ENCODE measurements around the gene TMPRSS5.
"Not testable (repeated sequence)": the region's sequence is repeated elsewhere in the genome, so short reads cannot be mapped to it uniquely, and the experiment has no call there.

The TMPRSS5 gene

DNA sequence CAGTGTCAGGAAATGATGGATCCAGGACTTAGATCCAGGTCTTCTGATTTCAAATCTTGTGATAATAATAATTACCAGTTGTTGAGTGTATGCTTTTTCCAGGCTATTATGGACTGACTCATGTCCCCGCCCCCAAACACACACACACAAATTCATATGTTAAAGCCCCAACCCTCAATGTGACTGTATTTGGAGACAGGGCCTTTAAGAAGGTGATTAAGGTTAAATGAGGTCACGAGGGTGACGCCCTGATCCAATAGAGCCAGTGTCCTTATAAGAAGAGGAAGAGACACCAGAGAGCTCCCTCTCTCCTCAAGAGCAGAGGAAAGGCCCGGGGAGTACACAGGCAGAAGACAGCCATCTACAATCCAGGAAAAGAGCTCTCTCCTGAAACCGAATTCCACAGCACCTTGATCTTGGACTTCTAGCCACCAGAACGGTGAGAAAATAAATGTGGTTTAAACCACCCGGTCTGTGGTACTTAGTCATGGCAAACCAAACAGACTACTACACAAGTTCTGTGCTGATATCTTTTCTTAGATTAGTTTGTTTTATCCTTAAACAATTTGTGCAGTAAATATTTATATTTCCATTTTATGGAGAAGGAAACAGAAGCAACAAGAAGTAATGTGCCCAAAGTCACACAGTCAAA is 8.2 kb downstream of the TMPRSS5 start:
- DNase-seq (ENCODE audit: low read depth, low spot score), result no peak

- DNase-seq (ENCODE audit: low read depth, low spot score), result no peak
These were observed 9.0 kb downstream of the TMPRSS5 start for GRCh38 chr11:113697111-113697510.

DNA sequence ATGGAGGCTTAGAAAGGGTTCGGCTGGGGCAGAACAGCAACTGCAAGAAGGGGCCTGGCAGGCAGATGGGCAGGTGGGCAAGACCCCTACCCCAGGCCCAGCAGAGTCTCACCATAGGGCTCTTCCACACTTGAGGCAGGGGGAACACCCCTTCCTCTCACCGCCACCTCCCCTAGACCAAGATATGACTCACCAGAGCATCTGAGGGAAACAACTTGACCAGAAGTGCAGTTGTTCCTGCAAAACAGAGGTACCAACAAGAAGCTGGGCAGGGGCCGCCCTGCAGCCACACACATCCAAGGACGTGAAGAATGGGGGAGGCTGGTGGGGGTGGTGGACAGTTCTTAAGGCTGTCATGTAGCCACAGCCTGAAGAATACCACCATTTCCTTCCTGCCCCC is 10.9 kb downstream of the TMPRSS5 start:
- no peak for DNase-seq (ENCODE audit: low read depth, low spot score)

DNA sequence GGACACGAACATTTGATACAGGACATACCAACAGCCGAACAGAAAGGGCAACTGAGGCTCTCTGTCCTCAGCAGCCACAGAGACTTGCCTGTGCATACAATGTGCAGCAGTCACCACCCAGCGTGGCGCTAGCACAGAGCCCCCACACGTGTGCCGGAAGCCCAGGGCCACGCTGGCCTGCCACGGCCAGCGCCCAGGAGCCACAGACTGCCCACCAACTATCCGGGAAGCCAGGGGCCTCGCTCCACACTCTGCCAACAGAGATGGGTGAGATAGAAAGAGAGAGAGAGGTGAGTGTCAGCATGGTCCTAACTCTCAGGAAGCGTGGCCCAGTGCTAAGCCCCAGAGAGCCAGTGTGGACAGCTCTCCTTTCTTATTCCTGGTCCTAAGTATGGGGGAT is 11.7 kb downstream of the TMPRSS5 start:
- no peak for DNase-seq (ENCODE audit: low read depth, low spot score)

- no peak for DNase-seq (ENCODE audit: low read depth, low spot score)
These were observed 13.1 kb downstream of the TMPRSS5 start for GRCh38 chr11:113693030-113693429.

DNA sequence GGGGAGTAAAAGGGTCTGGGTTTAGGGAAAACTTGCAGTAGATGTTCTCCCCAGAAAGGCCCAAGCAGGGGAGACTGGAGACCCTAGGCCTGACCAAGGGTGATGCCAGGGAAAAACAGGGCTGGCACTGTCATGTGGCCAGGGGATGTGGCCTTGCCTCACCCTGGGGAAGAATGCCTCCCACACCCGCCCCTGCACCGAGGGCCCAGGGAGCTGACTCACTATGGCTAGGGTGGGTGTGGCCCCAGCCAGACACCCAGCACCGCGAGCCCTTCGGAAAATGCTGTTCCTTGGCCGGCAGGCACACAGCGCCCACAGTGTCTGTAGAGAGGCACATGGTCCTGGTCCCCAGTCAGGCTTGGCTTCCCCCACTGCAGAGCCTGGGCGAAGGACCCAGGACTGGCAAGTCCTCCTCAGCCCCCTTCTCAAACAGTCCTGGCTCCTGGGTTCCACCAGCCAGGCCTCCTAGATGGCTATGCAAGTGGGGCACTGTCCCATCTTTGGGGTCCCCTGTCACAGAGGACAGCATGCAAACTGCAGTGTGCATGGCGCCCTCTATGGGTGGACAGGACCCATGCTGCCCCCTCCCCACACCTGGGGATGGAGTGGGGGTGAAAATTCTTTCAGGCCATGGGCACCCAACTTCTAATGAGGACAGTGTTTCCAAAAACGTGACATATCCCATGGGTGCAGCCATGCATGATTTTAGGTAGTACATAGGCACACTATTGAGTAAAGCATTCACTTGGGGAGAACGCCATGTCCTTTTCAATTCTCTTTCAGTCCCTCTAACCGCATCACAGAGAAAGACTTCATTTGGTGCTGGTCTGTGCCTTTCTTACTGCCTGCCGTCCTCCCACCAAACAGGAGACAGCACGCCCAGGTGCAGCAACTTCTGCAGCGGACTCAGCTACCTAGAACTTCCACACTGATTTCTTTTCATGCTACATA is 15.2 kb downstream of the TMPRSS5 start:
- DNase-seq (ENCODE audit: low read depth, low spot score), result no peak

GRCh38 chr11:113689768-113690618 is 16.1 kb downstream of the TMPRSS5 start:
- DNase-seq (ENCODE audit: low read depth, low spot score), result no peak

DNA sequence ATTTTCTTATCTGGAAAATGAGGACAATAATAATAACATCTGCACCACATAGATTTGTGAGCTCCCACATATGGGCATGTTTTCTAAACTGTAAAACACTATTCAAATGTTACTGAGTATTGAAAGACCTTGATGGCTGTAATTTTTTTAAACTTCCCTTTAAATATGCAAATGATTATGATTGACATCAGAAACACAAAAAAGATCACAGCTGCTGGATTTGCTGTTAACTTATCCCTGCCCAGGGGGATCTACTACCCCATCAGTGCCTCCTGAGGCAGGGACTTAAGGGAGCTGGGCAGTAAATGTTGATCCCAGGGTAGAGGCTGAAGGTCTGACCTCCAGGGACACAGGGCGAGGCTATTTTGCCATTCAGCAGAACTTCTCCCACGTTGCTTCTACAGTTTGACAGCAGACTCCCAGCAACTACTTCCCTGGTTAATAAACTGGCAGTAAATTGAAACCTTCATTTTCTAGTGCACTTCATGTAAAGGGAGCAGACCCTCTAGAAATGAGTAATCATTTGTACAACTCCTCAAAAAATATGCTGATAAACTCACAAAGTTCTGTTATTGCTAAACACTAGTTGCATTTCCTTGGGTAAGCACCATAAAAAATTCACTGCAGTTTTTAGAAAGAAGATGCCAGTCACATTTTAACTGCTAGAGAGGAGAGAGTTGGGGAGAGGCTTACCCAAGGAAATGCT is 20.3 kb downstream of the TMPRSS5 start:
- DNase-seq (ENCODE audit: low read depth, low spot score), result no peak

GRCh38 chr11:113684496-113684895 is 21.6 kb downstream of the TMPRSS5 start:
- DNase-seq (ENCODE audit: low read depth, low spot score), result no peak

GRCh38 chr11:113683481-113684046 is 22.5 kb downstream of the TMPRSS5 start:
- no peak for DNase-seq (ENCODE audit: low read depth, low spot score)

- no peak for DNase-seq (ENCODE audit: low read depth, low spot score)
These were observed 24.2 kb downstream of the TMPRSS5 start for GRCh38 chr11:113681711-113682413.

- DNase-seq (ENCODE audit: low read depth, low spot score), result no peak
These were observed 24.8 kb downstream of the TMPRSS5 start for GRCh38 chr11:113681282-113681681.

DNA sequence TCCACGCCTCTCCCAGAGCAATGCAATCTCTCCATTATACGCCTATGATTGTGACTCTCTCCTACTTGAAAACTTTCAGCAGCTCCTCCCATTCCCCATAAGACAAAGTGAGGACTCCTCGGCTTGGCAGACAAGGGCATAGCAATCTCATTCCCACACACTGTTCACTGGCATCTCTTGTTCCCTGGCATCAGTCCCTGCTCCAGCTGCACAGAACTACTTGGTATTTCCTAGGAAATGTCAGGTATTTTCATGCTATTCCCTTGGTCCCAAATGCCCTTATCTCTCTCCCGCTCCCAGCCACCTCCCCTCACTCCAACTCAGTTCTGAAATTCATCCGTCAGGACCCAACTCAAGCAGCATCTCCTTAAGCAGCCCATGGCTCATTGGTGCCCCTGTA is 28.4 kb downstream of the TMPRSS5 start:
- no peak for DNase-seq (ENCODE audit: low read depth, low spot score)

- DNase-seq (ENCODE audit: low read depth, low spot score), result no peak
These were observed 30.5 kb downstream of the TMPRSS5 start for GRCh38 chr11:113675565-113675964.

DNA sequence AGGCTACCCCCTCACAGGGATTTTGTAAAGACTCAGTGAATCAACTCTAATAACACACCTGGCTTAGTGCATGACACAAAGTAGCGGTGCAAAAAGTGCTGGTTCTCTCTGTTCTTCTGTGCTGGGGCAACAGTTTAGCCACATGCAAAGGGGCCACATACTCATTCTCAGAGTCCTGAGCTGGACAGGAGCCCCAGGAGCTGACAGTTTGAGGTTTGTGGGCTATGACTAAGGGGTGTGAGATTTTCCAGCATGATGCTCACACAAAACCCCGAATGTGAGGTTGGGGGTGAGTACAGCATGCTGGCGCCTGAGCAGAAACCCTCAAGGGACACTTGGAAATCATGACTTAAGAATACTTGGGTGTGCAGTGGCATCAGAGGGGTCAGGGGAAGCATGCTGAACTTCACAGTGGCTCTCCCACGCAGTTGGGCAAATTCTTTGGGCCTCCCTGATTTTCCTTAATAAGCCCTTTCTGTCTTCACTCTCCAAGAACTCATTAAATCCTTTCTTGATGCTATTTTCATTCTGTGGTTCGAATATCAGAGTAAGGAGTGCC is 31.0 kb downstream of the TMPRSS5 start:
- DNase-seq (ENCODE audit: low read depth, low spot score), result no peak

DNA sequence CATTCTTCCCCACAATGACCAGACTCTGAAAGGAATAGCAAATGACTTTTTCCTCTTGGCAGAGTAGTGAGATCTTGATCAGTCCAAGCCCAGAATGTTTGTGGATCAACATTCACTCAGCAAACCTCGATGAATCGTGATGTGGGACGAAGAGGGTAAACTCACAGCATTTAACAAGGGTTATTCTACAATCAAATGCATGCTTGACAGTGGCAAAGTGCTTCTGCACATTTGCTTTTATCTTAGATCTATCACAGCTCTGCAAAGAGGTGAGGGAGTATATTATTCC is 31.8 kb downstream of the TMPRSS5 start:
- no peak for DNase-seq (ENCODE audit: low read depth, low spot score)

DNA sequence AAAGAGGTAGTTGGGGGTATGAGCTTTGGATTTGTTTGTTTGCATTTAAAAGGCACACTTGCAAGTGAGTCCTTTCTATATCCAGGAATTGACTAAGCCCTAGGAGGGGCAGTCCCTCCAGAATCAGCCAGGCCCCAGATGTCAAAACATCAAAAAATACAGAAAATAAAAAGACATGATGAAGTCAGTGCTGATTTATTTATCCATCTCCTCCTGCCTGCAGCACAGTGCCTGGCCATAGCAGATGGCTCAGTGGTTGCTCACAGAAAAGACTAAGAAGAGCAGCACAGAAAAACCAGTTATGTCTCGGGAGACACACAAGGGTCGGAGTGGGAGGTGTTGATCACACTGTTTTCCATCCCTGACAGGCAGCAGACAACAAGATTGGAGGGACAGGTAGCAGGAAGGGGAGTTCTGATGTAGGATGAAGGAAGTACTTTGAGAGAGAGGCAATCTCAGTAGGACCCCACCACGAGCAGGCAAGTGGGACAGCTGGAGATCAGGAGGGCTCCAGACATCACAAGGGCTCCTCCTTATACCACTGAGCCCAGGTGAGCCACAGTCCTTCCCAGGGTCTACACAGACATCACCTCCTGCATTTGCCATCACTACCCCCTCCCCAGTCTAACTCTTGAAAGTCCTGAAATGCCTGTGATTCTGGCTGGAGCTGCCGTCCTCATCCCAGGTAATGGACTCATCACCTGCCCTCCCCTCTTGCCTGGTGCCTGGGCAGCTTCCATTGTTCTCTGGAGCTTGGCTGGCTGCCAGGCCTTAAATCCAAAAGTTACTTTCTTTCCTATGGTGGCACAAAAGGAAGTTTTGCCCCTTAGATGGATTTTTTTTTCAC is 32.3 kb downstream of the TMPRSS5 start:
- DNase-seq (ENCODE audit: low read depth, low spot score), result no peak

- not testable (repeated sequence) for DNase-seq (ENCODE audit: low read depth, low spot score)
These were observed 34.2 kb downstream of the TMPRSS5 start for GRCh38 chr11:113671914-113672313.

GRCh38 chr11:113670831-113671215 is 35.3 kb downstream of the TMPRSS5 start:
- DNase-seq (ENCODE audit: low read depth, low spot score), result no peak

Data from brain pericyte (primary cell).